ENCODE data around the gene SH3GL1. TPM values are rescaled to one million over a fixed set of nuclear protein-coding genes. Genes with fewer than 3 reads are reported as not detected.
A peak's percentile ranks its signal among the peaks of the same experiment; 100 is the strongest.
"Not testable (repeated sequence)": the region's sequence is repeated elsewhere in the genome, so short reads cannot be mapped to it uniquely, and the experiment has no call there.

The SH3GL1 gene
- total RNA-seq, 1 donor from 2014 or later = 66.5 TPM

GRCh38 chr19:4338441-4339355, 61.6 kb downstream of the SH3GL1 start, which contains the start of gene STAP2:
TSS of gene STAP2 (minus strand) at chr19:4338827. CDS start at chr19:4338753, 74 bp downstream.
- peak; percentile 47 for DNase-seq (ENCODE audit: low read depth)
- no peak for TF ChIP-seq CTCF (conservative IDR thresholded peaks at IDR 0.05; ENCODE audit: low read depth, low read length)

GRCh38 chr19:4337906-4338440, 62.4 kb downstream of the SH3GL1 start:
- DNase-seq (ENCODE audit: low read depth) = no peak
- no peak for TF ChIP-seq CTCF (conservative IDR thresholded peaks at IDR 0.05; ENCODE audit: low read depth, low read length)
- peak overlapping the region; percentile 70 for H3K4me3 ChIP-seq (ENCODE audit: low read depth, low read length)

More at GRCh38 chr19:4338441-4339355, 61.6 kb downstream of the SH3GL1 start, which contains the start of gene STAP2:
- H3K4me3 ChIP-seq (ENCODE audit: low read depth, low read length) = peak within 1 kb of the TSS; percentile 70

- H3K4me3 ChIP-seq (ENCODE audit: low read depth, low read length) = no peak overlapping the region
- TF ChIP-seq CTCF (conservative IDR thresholded peaks at IDR 0.05; ENCODE audit: low read depth, low read length) = no peak
- DNase-seq (ENCODE audit: low read depth) = no peak
Observed at GRCh38 chr19:4334929-4335570, 65.3 kb downstream of the SH3GL1 start.

GRCh38 chr19:4329858-4330257, 70.5 kb downstream of the SH3GL1 start:
- TF ChIP-seq CTCF (conservative IDR thresholded peaks at IDR 0.05; ENCODE audit: low read depth, low read length) = no peak

GRCh38 chr19:4328991-4329681, 71.2 kb downstream of the SH3GL1 start:
- DNase-seq (ENCODE audit: low read depth) = not testable (repeated sequence)

More at GRCh38 chr19:4329858-4330257, 70.5 kb downstream of the SH3GL1 start:
- no peak overlapping the region for H3K4me3 ChIP-seq (ENCODE audit: low read depth, low read length)
- DNase-seq (ENCODE audit: low read depth) = no peak

GRCh38 chr19:4328243-4328990, 71.9 kb downstream of the SH3GL1 start:
- peak overlapping the region; percentile 58 for H3K4me3 ChIP-seq (ENCODE audit: low read depth, low read length)
- no peak for TF ChIP-seq CTCF (conservative IDR thresholded peaks at IDR 0.05; ENCODE audit: low read depth, low read length)
- DNase-seq (ENCODE audit: low read depth) = no peak

More at GRCh38 chr19:4328991-4329681, 71.2 kb downstream of the SH3GL1 start:
- peak overlapping the region; percentile 58 for H3K4me3 ChIP-seq (ENCODE audit: low read depth, low read length)
